ENCODE results near the gene GPR157. TPM values are rescaled to one million over a fixed set of nuclear protein-coding genes. Genes with fewer than 3 reads are reported as not detected.
A peak's percentile ranks its signal among the peaks of the same experiment; 100 is the strongest.

The GPR157 gene
- total and polyA plus RNA-seq, 2 of the 13 experiments (the other 11 are each of a cell fraction or from before 2014, with no cell fraction given): 10.1 to 19.2 TPM

GRCh38 chr1:9120312-9120958 is 8.5 kb downstream of the GPR157 start:
- in situ Hi-C loops (cut with HindIII; ENCODE audit: extremely low pct_ligation_motif_present, low pct_unique_long_range_greater_than_20kb) (no loop called here), intact Hi-C loops (cut with micrococcal nuclease; ENCODE audit: unreplicated experiment) (no loop called here)
- no peak overlapping the region for H3K27ac ChIP-seq (ENCODE audit: extremely low read length, insufficient read depth, low read length)
- ChIA-PET POLR2A (interaction anchor here (0.6 to 1.6 kb wide), 3 partner anchors 9 to 113 kb away, joined by 3 to 5 read pairs (median 3); no protein-coding TSS in a partner anchor), CTCF (ENCODE audit: low intra/inter-chr PET ratio, low total read pairs) (no interaction called here)
- H3K4me1 ChIP-seq (ENCODE audit: insufficient read depth, low read length): peaks cover 39% of the 10 kb centered on the region
- BruUV-seq (replicated peaks): no TSS peak
- FAIRE-seq (no peak), ATAC-seq (no peak), DNase-seq (ENCODE audit: low spot score) (no peak)
- WGBS (ENCODE audit: low lambda C conversion rate): 87% methylated on average over 8 of the region's 9 CpGs
- no peak overlapping the region for H2AFZ ChIP-seq (ENCODE audit: low read length)
- peaks cover 3 to 19% of the 10 kb centered on the region in 2 experiments; a peak in 3 of 5 replicates for H3K36me3 ChIP-seq (replicated peaks in 1 of 2; ENCODE audit: control insufficient read depth in 1 of 2, insufficient read depth in 2 of 2, low read length in 2 of 2)
- H3K9me3 ChIP-seq (ENCODE audit: low read length): no peaks in the 10 kb centered on the region
- H3K27me3 ChIP-seq (ENCODE audit: control insufficient read depth in 1 of 2, insufficient read depth in 2 of 2, low read length in 2 of 2): no peaks in the 10 kb centered on the region
- H3K4me3 ChIP-seq (replicated peaks in 1 of 3; ENCODE audit: insufficient read depth in 1 of 3, low read depth in 2 of 3, low read length in 3 of 3): no peak overlapping the region
- H3K9ac ChIP-seq (ENCODE audit: insufficient read depth, low read depth, low read length): no peak overlapping the region
- TF ChIP-seq HNRNPL (IDR thresholded peaks at IDR 0.05; ENCODE audit: low read depth, low read length) (no peak), BRF2 (CRISPR knock-in tag; IDR thresholded peaks at IDR 0.05) (no peak), ARNT (IDR thresholded peaks at IDR 0.05) (no peak), CEBPB (IDR thresholded peaks at IDR 0.05; ENCODE audit: borderline replicate concordance, low read depth, low read length) (peak; percentile 25; the same call in 1 of the 2 replicates), FOXO4 (CRISPR knock-in tag; conservative IDR thresholded peaks at IDR 0.05) (0 out of 2 replicates have a peak, but pooled peaks have one; percentile 18)
- peaks cover 21% of the 10 kb centered on the region for H3K79me2 ChIP-seq (ENCODE audit: insufficient read depth, low read length)
- H3K4me2 ChIP-seq (ENCODE audit: low read depth, low read length): no peak overlapping the region
- no peaks in the 10 kb centered on the region; the same call in 1 of the 2 replicates for H4K20me1 ChIP-seq (ENCODE audit: insufficient read depth, low read length)

Measured in HepG2 (cell line).